ENCODE results near the gene NTM. TPM values are rescaled to one million over a fixed set of nuclear protein-coding genes. Genes with fewer than 3 reads are reported as not detected.

NTM gene
- total RNA-seq, 1 experiment from 2014 or later = 8.6 TPM

DNA sequence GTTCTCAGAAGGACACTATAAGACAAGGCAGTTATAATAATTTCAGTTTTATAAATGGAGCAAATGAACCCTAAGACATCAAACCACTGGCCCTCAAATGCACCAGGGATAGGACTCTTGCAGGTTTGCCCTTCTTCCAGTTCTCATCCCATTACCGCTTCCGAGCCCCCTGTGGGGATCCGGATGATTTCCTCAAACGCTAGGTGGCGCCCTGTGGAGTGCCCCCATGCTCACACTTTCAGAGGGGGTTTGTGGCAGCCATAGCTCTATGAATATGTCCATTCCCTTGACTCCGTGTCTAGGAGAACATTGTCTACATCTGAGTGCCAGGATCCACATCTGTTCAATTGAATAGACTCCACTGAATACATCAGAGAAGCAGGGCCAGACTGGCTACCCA lies 816.3 kb downstream of the NTM start:
- H3K27ac ChIP-seq (ENCODE audit: low read depth, low read length, poor library complexity, severe bottlenecking) = no peak overlapping the region
- TF ChIP-seq, protein P1, sequence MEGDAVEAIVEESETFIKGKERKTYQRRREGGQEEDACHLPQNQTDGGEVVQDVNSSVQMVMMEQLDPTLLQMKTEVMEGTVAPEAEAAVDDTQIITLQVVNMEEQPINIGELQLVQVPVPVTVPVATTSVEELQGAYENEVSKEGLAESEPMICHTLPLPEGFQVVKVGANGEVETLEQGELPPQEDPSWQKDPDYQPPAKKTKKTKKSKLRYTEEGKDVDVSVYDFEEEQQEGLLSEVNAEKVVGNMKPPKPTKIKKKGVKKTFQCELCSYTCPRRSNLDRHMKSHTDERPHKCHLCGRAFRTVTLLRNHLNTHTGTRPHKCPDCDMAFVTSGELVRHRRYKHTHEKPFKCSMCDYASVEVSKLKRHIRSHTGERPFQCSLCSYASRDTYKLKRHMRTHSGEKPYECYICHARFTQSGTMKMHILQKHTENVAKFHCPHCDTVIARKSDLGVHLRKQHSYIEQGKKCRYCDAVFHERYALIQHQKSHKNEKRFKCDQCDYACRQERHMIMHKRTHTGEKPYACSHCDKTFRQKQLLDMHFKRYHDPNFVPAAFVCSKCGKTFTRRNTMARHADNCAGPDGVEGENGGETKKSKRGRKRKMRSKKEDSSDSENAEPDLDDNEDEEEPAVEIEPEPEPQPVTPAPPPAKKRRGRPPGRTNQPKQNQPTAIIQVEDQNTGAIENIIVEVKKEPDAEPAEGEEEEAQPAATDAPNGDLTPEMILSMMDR (conservative IDR thresholded peaks at IDR 0.05; ENCODE audit: low read depth, low read length) = peak; percentile 59
- no peak for TF ChIP-seq EZH2 (IDR thresholded peaks at IDR 0.05; ENCODE audit: borderline replicate concordance, low read depth, low read length, poor library complexity, severe bottlenecking)
- intact Hi-C loops (cut with micrococcal nuclease; ENCODE audit: unreplicated experiment) = no loop called here
- CTCF ChIA-PET = no interaction called here
- no peaks in the 10 kb centered on the region for H3K36me3 ChIP-seq (ENCODE audit: insufficient read depth, low read length, poor library complexity, severe bottlenecking)
- BruUV-seq (replicated peaks) = no TSS peak
- H3K4me1 ChIP-seq (ENCODE audit: insufficient read depth, low read length, poor library complexity, severe bottlenecking) = no peaks in the 10 kb centered on the region
- H3K27me3 ChIP-seq (replicated peaks; ENCODE audit: insufficient read depth, low read depth, low read length, poor library complexity) = no peaks in the 10 kb centered on the region
- no peak for DNase-seq (ENCODE audit: low spot score)
- H3K4me3 ChIP-seq (ENCODE audit: low read depth, low read length, poor library complexity, severe bottlenecking) = no peak overlapping the region
- POLR2A ChIA-PET (ENCODE audit: low non-redundant PET) = no interaction called here
- H3K9me3 ChIP-seq (ENCODE audit: low read depth, low read length, poor library complexity, severe bottlenecking) = peaks cover 7% of the 10 kb centered on the region

DNA sequence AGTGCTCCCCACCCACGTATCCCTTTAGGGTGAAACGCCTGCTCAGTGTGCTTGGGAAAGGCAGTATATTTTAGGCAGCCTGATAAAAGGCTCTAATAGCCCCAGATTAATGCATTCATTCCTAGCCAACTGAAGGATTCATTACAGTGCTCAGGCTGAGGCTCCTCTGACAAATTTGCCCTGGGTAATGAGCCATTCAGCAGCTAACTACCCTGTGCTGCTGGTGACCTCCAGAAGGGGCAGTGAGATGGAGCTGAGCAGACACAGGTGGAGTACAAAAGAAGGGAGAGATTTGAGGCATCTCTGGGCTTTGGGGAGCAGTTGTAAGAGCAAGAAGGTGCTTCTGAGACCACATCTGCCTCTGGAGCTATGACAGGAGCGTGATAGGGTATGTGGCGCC lies 817.0 kb downstream of the NTM start:
- no peak for DNase-seq (ENCODE audit: low spot score)
- no TSS peak for BruUV-seq (replicated peaks)
- ChIA-PET CTCF (no interaction called here), POLR2A (ENCODE audit: low non-redundant PET) (no interaction called here)
- H3K27ac ChIP-seq (ENCODE audit: low read depth, low read length, poor library complexity, severe bottlenecking) = no peak overlapping the region
- intact Hi-C loops (cut with micrococcal nuclease; ENCODE audit: unreplicated experiment) = no loop called here
- H3K9me3 ChIP-seq (ENCODE audit: low read depth, low read length, poor library complexity, severe bottlenecking) = peaks cover 7% of the 10 kb centered on the region
- no peaks in the 10 kb centered on the region for H3K4me1 ChIP-seq (ENCODE audit: insufficient read depth, low read length, poor library complexity, severe bottlenecking)
- H3K36me3 ChIP-seq (ENCODE audit: insufficient read depth, low read length, poor library complexity, severe bottlenecking) = no peaks in the 10 kb centered on the region
- H3K4me3 ChIP-seq (ENCODE audit: low read depth, low read length, poor library complexity, severe bottlenecking) = no peak overlapping the region
- no peaks in the 10 kb centered on the region for H3K27me3 ChIP-seq (replicated peaks; ENCODE audit: insufficient read depth, low read depth, low read length, poor library complexity)
- no peak for TF ChIP-seq EZH2 (IDR thresholded peaks at IDR 0.05; ENCODE audit: borderline replicate concordance, low read depth, low read length, poor library complexity, severe bottlenecking)
- TF ChIP-seq, protein P1 (conservative IDR thresholded peaks at IDR 0.05; ENCODE audit: low read depth, low read length) = no peak

DNA sequence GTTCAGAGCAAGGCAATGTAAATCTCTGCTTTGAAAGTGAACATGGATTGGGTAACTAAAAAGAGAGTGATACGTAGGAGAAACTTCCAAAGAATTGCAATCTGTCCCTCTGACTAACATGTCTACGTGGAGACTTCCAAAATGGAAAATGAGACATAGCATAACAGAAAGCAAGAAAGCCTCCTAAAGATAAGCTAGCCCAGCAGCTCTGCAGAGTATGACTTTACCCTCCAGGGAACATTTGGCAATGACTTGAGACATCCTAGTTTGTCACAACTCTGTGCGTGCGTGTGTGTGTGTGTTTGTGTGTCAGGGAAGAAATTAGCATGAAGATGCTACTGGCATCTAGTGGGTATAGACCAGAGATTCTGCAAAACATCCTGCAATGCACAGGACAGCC lies 817.4 kb downstream of the NTM start:
- no peaks in the 10 kb centered on the region for H3K36me3 ChIP-seq (ENCODE audit: insufficient read depth, low read length, poor library complexity, severe bottlenecking)
- BruUV-seq (replicated peaks) = no TSS peak
- ChIA-PET CTCF (no interaction called here), POLR2A (ENCODE audit: low non-redundant PET) (interaction anchor here (0.5 kb wide), 1 partner anchor 669 kb away, joined by 3 read pairs; no protein-coding TSS in a partner anchor)
- no peak overlapping the region for H3K4me3 ChIP-seq (ENCODE audit: low read depth, low read length, poor library complexity, severe bottlenecking)
- TF ChIP-seq, protein P1 (conservative IDR thresholded peaks at IDR 0.05; ENCODE audit: low read depth, low read length) = no peak
- TF ChIP-seq EZH2 (IDR thresholded peaks at IDR 0.05; ENCODE audit: borderline replicate concordance, low read depth, low read length, poor library complexity, severe bottlenecking) = no peak
- H3K4me1 ChIP-seq (ENCODE audit: insufficient read depth, low read length, poor library complexity, severe bottlenecking) = no peaks in the 10 kb centered on the region
- H3K27ac ChIP-seq (ENCODE audit: low read depth, low read length, poor library complexity, severe bottlenecking) = no peak overlapping the region
- intact Hi-C loops (cut with micrococcal nuclease; ENCODE audit: unreplicated experiment) = no loop called here
- H3K9me3 ChIP-seq (ENCODE audit: low read depth, low read length, poor library complexity, severe bottlenecking) = peaks cover 7% of the 10 kb centered on the region
- no peaks in the 10 kb centered on the region for H3K27me3 ChIP-seq (replicated peaks; ENCODE audit: insufficient read depth, low read depth, low read length, poor library complexity)
- no peak for DNase-seq (ENCODE audit: low spot score)
